Suprapubic skin (tissue), 4 donors: ENCODE results near the gene SPSB3. TPM values are rescaled to one million over a fixed set of nuclear protein-coding genes. Genes with fewer than 3 reads are reported as not detected.
A peak's percentile ranks its signal among the peaks of the same experiment; 100 is the strongest.

Source experiments
- DNase-seq, 2 donors: peaks; one replicate each; pipeline ENCODE4 v3.0.0-alpha.2; 2019; ENCODE audit warnings: low spot score in 2 of 2
- H3K27ac ChIP-seq: fragments of 200-600 bp; sonication (generic); one replicate; pipeline ENCODE4 v1.5.1; 2019
- H3K27me3 ChIP-seq: fragments of 200-600 bp; sonication (generic); one replicate; pipeline ENCODE4 v1.5.1; 2019
- H3K36me3 ChIP-seq: fragments of 200-600 bp; sonication (generic); one replicate; pipeline ENCODE4 v1.5.1; 2019
- H3K4me1 ChIP-seq: fragments of 200-600 bp; sonication (generic); one replicate; pipeline ENCODE4 v1.5.1; 2019
- H3K4me3 ChIP-seq: fragments of 200-600 bp; sonication (generic); one replicate; pipeline ENCODE4 v1.5.1; 2019; ENCODE audit warnings: mild to moderate bottlenecking
- H3K9me3 ChIP-seq: fragments of 200-600 bp; sonication (generic); one replicate; pipeline ENCODE4 v1.5.1; 2019
- EP300 ChIP-seq: sonication (generic); formaldehyde crosslinking; IDR thresholded peaks from one replicate; pipeline ENCODE4 v1.6.1; 2017; ENCODE audit warnings: antibody characterized with exemption
- POLR2A ChIP-seq, 2 donors: fragments of 450-650 bp; IDR thresholded peaks; one replicate each; pipeline ENCODE4 v1.6.1; 2017; ENCODE audit warnings: antibody characterized with exemption in 2 of 2, mild to moderate bottlenecking in 2 of 2, moderate library complexity in 2 of 2
- POLR2AphosphoS5 ChIP-seq, 3 donors: sonication (generic); formaldehyde crosslinking; IDR thresholded peaks; one replicate each; pipeline ENCODE4 v1.6.1; 2017; ENCODE audit warnings: antibody characterized with exemption in 3 of 3
- WGBS: methylation state at CpG from one replicate; pipeline ENCODE4 v1.1.5; 2018; 5-methylcytosine and 5-hydroxymethylcytosine counted together
- total RNA-seq, 4 donors: library from RNA; depleted of rRNA; stranded (reverse); fragments of >200 nt; gene quantifications; one replicate each; pipeline ENCODE4 v1.1.0, GENCODE V29; 2016
- TF ChIP-seq, protein P1 (sequence below), 2 donors: fragments of 200-600 bp in 1 of 2; fragments of 450-650 bp in 1 of 2; sonication (generic) in 1 of 2; IDR thresholded peaks; one replicate each; pipeline ENCODE4 v1.5.1; 2016 to 2019; ENCODE audit warnings: antibody characterized with exemption in 2 of 2, mild to moderate bottlenecking in 1 of 2, moderate library complexity in 1 of 2

SPSB3 gene
- total RNA-seq, 4 donors from 2014 or later, result 124 to 205 (median 156) TPM

DNA sequence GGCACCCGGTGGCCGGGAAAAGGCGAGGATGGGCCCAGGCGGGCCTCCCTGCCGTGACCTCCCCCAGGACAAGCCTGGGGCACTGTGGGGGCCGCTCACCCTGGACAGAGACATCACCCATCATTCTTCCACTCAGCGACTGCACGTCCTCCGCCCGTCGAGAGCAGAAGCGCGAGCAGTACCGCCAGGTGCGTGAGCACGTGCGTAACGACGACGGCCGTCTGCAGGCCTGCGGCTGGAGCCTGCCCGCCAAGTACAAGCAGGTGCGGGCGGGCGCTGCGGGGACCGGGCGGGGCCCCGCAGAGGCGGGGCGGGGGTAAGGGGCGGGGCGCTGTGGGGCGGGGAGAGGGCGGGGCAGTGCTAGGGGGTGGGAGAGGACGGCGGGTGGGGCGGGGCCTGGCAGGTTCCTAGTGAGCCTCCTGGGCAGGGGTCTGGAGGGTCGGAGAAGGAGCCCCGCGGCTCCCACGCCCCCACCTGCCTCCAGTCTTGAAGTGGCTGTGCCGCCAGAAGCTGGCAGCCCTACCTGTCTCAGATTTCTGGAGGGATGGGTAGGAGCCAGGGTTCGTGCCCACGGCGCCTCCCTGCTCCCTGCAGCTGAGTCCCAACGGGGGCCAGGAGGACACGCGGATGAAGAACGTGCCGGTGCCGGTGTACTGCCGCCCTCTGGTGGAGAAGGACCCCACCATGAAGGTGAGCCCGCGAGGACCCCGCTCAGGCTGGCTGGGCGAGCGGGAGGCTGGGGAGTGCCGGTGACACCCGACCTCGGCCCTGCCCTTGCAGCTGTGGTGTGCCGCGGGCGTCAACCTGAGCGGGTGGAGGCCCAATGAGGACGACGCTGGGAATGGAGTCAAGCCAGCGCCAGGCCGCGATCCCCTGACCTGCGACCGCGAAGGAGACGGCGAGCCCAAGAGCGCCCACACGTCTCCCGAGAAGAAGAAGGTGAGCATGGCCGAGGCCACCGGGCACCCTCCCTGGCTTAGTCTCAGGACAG is 18.6 kb downstream of the SPSB3 start:
- Histone ChIP-seq H3K36me3 (peaks cover 96% of the 10 kb centered on the region), H3K27me3 (no peaks in the 10 kb centered on the region), H3K4me3 (no peak overlapping the region), H3K4me1 (peaks cover 8% of the 10 kb centered on the region), H3K9me3 (no peaks in the 10 kb centered on the region), H3K27ac (no peak overlapping the region)
- 55% methylated on average over 15 of the region's 81 CpGs for WGBS
- no peak for DNase-seq
- TF ChIP-seq POLR2AphosphoS5 (IDR thresholded peaks at IDR 0.05), result no peak
- TF ChIP-seq, protein P1, sequence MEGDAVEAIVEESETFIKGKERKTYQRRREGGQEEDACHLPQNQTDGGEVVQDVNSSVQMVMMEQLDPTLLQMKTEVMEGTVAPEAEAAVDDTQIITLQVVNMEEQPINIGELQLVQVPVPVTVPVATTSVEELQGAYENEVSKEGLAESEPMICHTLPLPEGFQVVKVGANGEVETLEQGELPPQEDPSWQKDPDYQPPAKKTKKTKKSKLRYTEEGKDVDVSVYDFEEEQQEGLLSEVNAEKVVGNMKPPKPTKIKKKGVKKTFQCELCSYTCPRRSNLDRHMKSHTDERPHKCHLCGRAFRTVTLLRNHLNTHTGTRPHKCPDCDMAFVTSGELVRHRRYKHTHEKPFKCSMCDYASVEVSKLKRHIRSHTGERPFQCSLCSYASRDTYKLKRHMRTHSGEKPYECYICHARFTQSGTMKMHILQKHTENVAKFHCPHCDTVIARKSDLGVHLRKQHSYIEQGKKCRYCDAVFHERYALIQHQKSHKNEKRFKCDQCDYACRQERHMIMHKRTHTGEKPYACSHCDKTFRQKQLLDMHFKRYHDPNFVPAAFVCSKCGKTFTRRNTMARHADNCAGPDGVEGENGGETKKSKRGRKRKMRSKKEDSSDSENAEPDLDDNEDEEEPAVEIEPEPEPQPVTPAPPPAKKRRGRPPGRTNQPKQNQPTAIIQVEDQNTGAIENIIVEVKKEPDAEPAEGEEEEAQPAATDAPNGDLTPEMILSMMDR (IDR thresholded peaks at IDR 0.05), result peak in 1 of 2 donors; percentile 27

DNA sequence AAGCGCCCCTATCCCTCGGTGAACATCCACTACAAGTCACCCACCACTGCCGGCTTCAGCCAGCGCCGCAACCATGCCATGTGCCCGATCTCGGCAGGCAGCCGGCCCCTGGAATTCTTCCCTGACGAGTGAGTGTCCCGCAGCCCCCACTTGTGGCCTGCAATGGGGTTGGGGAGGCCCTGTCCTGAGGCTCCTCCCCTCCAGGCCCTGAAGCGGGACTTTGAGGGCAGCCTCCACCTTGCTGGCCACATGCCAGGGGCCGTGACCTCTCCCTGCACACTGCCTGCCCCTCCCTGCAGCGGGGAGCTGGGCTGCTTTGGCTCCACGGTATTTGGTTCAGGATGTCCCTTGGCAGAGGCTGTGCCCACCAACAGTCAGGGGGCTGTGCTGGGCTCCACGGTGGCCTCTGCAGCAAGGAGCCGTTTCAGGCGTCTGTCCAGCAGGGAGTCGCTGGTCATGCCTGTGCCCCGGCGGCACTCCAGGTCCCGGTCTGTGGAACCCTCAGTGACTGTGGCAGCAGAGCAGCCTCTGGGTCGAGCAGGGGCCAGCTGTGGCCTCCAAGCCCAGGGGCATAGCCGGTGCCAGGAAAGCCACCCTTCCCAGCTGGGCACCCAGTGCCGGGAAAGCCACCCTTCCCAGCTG is 19.4 kb downstream of the SPSB3 start:
- Histone ChIP-seq H3K4me3 (no peak overlapping the region), H3K27ac (no peak overlapping the region), H3K27me3 (no peaks in the 10 kb centered on the region), H3K9me3 (no peaks in the 10 kb centered on the region), H3K36me3 (peaks cover 94% of the 10 kb centered on the region), H3K4me1 (peaks cover 8% of the 10 kb centered on the region)
- TF ChIP-seq POLR2A (IDR thresholded peaks at IDR 0.05) (no peak), EP300 (no peak), POLR2AphosphoS5 (IDR thresholded peaks at IDR 0.05) (no peak)
- TF ChIP-seq, protein P1 (IDR thresholded peaks at IDR 0.05), result no peak
- WGBS, result 70% methylated on average over 7 of the region's 24 CpGs
- DNase-seq, result no peak

DNA sequence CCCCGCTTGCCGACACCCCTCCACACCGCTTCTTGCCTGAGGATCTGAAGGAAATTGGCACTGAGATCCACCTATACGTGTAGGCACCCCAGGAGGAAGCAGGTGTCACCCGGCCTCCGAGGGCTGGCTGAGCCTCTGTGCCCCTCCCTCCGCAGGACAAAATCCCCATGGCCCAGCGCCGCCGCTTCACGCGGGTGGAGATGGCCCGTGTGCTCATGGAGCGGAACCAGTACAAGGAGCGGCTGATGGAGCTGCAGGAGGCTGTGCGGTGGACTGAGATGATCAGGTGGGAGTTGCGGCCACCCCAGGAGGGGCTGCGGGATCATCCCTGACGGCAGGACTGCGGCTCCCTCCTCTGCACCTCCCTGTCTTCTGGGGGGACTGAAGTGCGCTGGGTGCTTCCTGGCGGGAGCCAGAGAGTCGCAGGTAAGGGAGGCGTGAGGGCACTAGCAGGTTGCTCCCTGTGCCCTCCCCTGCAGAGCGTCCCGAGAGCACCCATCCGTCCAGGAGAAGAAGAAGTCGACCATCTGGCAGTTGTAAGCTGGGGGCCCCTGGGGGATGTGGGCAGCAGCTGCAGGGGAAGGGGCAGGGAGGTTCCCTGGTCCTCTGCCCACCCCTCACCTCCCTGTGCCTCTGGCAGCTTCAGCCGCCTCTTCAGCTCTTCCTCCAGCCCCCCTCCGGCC is 20.0 kb downstream of the SPSB3 start:
- Histone ChIP-seq H3K36me3 (peaks cover 94% of the 10 kb centered on the region), H3K4me3 (no peak overlapping the region), H3K27me3 (no peaks in the 10 kb centered on the region), H3K9me3 (no peaks in the 10 kb centered on the region), H3K4me1 (peaks cover 8% of the 10 kb centered on the region), H3K27ac (no peak overlapping the region)
- DNase-seq, result no peak
- 85% methylated on average over 12 of the region's 30 CpGs for WGBS
- TF ChIP-seq, protein P1 (IDR thresholded peaks at IDR 0.05), result no peak
- TF ChIP-seq EP300, result no peak
- no peak for TF ChIP-seq POLR2AphosphoS5 (IDR thresholded peaks at IDR 0.05)
- no peak for TF ChIP-seq POLR2A (IDR thresholded peaks at IDR 0.05)

DNA sequence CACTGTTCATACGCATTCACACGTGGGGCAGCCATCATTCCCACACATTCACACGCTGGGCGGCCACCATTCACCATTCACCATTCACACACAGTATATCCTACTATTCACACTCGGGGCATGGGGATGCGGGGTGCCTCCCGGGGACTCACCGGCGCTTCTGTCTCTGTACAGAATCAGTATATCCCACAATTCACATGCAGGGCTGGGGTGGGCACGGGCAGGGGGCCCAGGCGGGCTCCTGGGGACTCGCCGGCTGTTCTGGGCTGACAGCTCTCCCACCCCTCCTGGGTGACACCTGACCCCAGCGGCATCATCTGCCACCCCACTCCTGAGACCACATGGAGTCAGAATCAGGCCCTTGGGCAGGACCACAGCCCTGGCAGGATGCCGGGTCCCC is 20.6 kb downstream of the SPSB3 start:
- H3K27ac ChIP-seq, result no peak overlapping the region
- H3K4me3 ChIP-seq, result no peak overlapping the region
- DNase-seq, result no peak
- TF ChIP-seq, protein P1 (IDR thresholded peaks at IDR 0.05), result no peak
- TF ChIP-seq POLR2A (IDR thresholded peaks at IDR 0.05) (no peak), POLR2AphosphoS5 (IDR thresholded peaks at IDR 0.05) (no peak), EP300 (no peak)
- H3K36me3 ChIP-seq, result peaks cover 88% of the 10 kb centered on the region
- H3K4me1 ChIP-seq, result peaks cover 8% of the 10 kb centered on the region
- no peaks in the 10 kb centered on the region for H3K27me3 ChIP-seq
- 90% methylated on average over 7 of the region's 15 CpGs for WGBS
- no peaks in the 10 kb centered on the region for H3K9me3 ChIP-seq
